SK-N-SH (cell line): Measurements from ENCODE around the gene FBXO17. TPM values are rescaled to one million over a fixed set of nuclear protein-coding genes. Genes with fewer than 3 reads are reported as not detected.

Source experiments
- CTCF ChIA-PET: fragments of 300-600, 350-600 bp; formaldehyde crosslinking; extraction: SDS; loops from one replicate; lab custom pipeline; 2021; lab: Yijun Ruan, JAX
- POLR2A ChIA-PET: fragments of 350-600 bp; sonication (Branson Sonifier 250); formaldehyde crosslinking; extraction: SDS; loops from one replicate; lab custom pipeline; 2020; ENCODE audit warnings: antibody characterized with exemption, inconsistent platforms; lab: Yijun Ruan, JAX
- DNase-seq: peaks from one replicate; pipeline ENCODE4 v3.0.0; 2012
- H2AFZ ChIP-seq: fragments of 200-600 bp; sonication (generic); 2 replicates; pipeline ENCODE4 v1.8.1; 2016; ENCODE audit warnings: antibody characterized with exemption, mild to moderate bottlenecking, low read depth
- H3F3A ChIP-seq: fragments of 200-600 bp; sonication (generic); replicated peaks from 2 replicates; pipeline ENCODE3; 2016; ENCODE audit warnings: antibody characterized with exemption, mild to moderate bottlenecking; ENCODE audit not compliant: insufficient read depth
- H3K27ac ChIP-seq, 2 experiments: fragments of 200-500 bp in 1 of 2; fragments of 200-600 bp in 1 of 2; sonication (Bioruptor generic) in 1 of 2; sonication (generic), shearing (Covaris generic) in 1 of 2; 2 replicates each; pipeline versions ENCODE4 v1.5.1 to v1.6.1; 2014 to 2016; ENCODE audit warnings: low read depth in 2 of 2, inconsistent platforms in 1 of 2, low read length in 1 of 2, mild to moderate bottlenecking in 1 of 2, mixed read lengths in 1 of 2
- H3K27me3 ChIP-seq: fragments of 200-600 bp; sonication (generic), shearing (Covaris generic); 2 replicates; pipeline ENCODE4 v1.6.1; 2016; ENCODE audit warnings: mixed run types; ENCODE audit not compliant: insufficient read depth
- H3K36me3 ChIP-seq, 2 experiments: fragments of 200-500 bp in 1 of 2; fragments of 200-600 bp in 1 of 2; sonication (Bioruptor generic) in 1 of 2; sonication (generic) in 1 of 2; replicated peaks in 1 of 2; 2 replicates each; pipeline versions ENCODE3 to v1.5.1; 2014 to 2016; ENCODE audit warnings: low read length in 1 of 2, mild to moderate bottlenecking in 1 of 2; ENCODE audit not compliant: insufficient read depth in 2 of 2, control insufficient read depth in 1 of 2
- H3K4me1 ChIP-seq, 2 experiments: fragments of 200-500 bp in 1 of 2; fragments of 200-600 bp in 1 of 2; sonication (Bioruptor generic) in 1 of 2; sonication (generic), shearing (Covaris generic) in 1 of 2; 2 replicates each; pipeline versions ENCODE4 v1.5.1 to v1.6.1; 2014 to 2016; ENCODE audit warnings: low read depth in 1 of 2, low read length in 1 of 2, mixed run types in 1 of 2; ENCODE audit not compliant: insufficient read depth in 2 of 2, control insufficient read depth in 1 of 2
- H3K4me2 ChIP-seq: fragments of 200-600 bp; sonication (generic), shearing (Covaris generic); 2 replicates; pipeline ENCODE4 v1.6.1; 2017; ENCODE audit warnings: mixed run types
- H3K4me3 ChIP-seq, 2 experiments: fragments of 200-500 bp in 1 of 2; fragments of 200-600 bp in 1 of 2; sonication (Bioruptor generic) in 1 of 2; sonication (generic), shearing (Covaris generic) in 1 of 2; 2 replicates each; pipeline versions ENCODE4 v1.5.1 to v1.8.1; 2014 to 2016; ENCODE audit warnings: low read depth in 2 of 2, inconsistent platforms in 1 of 2, low read length in 1 of 2, mild to moderate bottlenecking in 1 of 2, mixed read lengths in 1 of 2, moderate library complexity in 1 of 2
- H3K79me2 ChIP-seq: fragments of 200-600 bp; sonication (generic); 2 replicates; pipeline ENCODE4 v1.8.1; 2017; ENCODE audit warnings: mild to moderate bottlenecking; ENCODE audit not compliant: insufficient read depth
- H3K9ac ChIP-seq: fragments of 200-600 bp; sonication (generic); 2 replicates; pipeline ENCODE4 v1.6.1; 2017; ENCODE audit warnings: mixed run types
- H3K9me2 ChIP-seq: fragments of 200-600 bp; sonication (generic); 2 replicates; pipeline ENCODE4 v1.6.1; 2017; ENCODE audit warnings: mixed run types
- H3K9me3 ChIP-seq: fragments of 200-600 bp; sonication (generic); 2 replicates; pipeline ENCODE4 v1.6.1; 2017; ENCODE audit warnings: mixed run types, mild to moderate bottlenecking, moderate library complexity
- H4K20me1 ChIP-seq: fragments of 200-600 bp; sonication (generic); 2 replicates; pipeline ENCODE4 v1.6.1; 2017; ENCODE audit warnings: mild to moderate bottlenecking, mixed run types; ENCODE audit not compliant: insufficient read depth
- CHD2 ChIP-seq: fragments of 150-350 bp; IDR thresholded peaks from 2 replicates; pipeline ENCODE4 v1.6.1; 2018; ENCODE audit warnings: low read length; ENCODE audit not compliant: partially characterized antibody
- EP300 ChIP-seq, 2 experiments: IDR thresholded peaks; 2 replicates each; pipeline versions ENCODE4 v1.4.0 to v1.6.1; 2012; ENCODE audit warnings: borderline replicate concordance in 1 of 2, low read depth in 1 of 2, low read length in 1 of 2
- FOSL2 ChIP-seq: IDR thresholded peaks from 2 replicates; pipeline ENCODE4 v1.4.0; 2012; ENCODE audit warnings: low read depth, mild to moderate bottlenecking, moderate library complexity, borderline replicate concordance
- FOXM1 ChIP-seq: IDR thresholded peaks from 2 replicates; pipeline ENCODE4 v1.4.0; 2012; ENCODE audit warnings: low read depth, mild to moderate bottlenecking
- GABPA ChIP-seq: IDR thresholded peaks from 2 replicates; pipeline ENCODE4 v1.4.0; 2012; ENCODE audit warnings: low read depth, mild to moderate bottlenecking
- GATA2 ChIP-seq: sonication (generic); formaldehyde crosslinking; IDR thresholded peaks from 2 replicates; pipeline ENCODE4 v1.5.0; 2020; ENCODE audit warnings: mild to moderate bottlenecking, missing genetic modification reagents
- MXI1 ChIP-seq: IDR thresholded peaks from 2 replicates; pipeline ENCODE4 v1.6.1; 2012; ENCODE audit warnings: mild to moderate bottlenecking, low read depth, low read length, improper control_type of control experiment
- NFIC ChIP-seq: IDR thresholded peaks from 2 replicates; pipeline ENCODE4 v1.4.0; 2012; ENCODE audit warnings: borderline replicate concordance
- NRF1 ChIP-seq: IDR thresholded peaks from 2 replicates; pipeline ENCODE4 v1.6.1; 2012; ENCODE audit warnings: low read depth, mild to moderate bottlenecking, low read length
- POLR2AphosphoS5 ChIP-seq: IDR thresholded peaks from 2 replicates; pipeline ENCODE4 v1.6.1; 2012; ENCODE audit warnings: low read depth, low read length
- RAD21 ChIP-seq: IDR thresholded peaks from 2 replicates; pipeline ENCODE4 v1.6.1; 2012; ENCODE audit warnings: mild to moderate bottlenecking, low read length
- RCOR1 ChIP-seq: fragments of 150-350 bp; IDR thresholded peaks from 2 replicates; pipeline ENCODE4 v1.6.1; 2017; ENCODE audit warnings: antibody characterized with exemption, low read length
- RFX5 ChIP-seq: IDR thresholded peaks from 2 replicates; pipeline ENCODE4 v1.6.1; 2012; ENCODE audit warnings: mild to moderate bottlenecking, improper control_type of control experiment, low read length
- TAF1 ChIP-seq: IDR thresholded peaks from 2 replicates; pipeline ENCODE4 v1.6.1; 2012; ENCODE audit warnings: low read depth, mild to moderate bottlenecking, low read length, moderate library complexity, borderline replicate concordance
- TEAD4 ChIP-seq: IDR thresholded peaks from 2 replicates; pipeline ENCODE4 v1.4.0; 2012; ENCODE audit warnings: mild to moderate bottlenecking, borderline replicate concordance; ENCODE audit not compliant: insufficient read depth
- YY1 ChIP-seq: IDR thresholded peaks from 2 replicates; pipeline ENCODE4 v1.4.0; 2012; ENCODE audit warnings: low read depth, mild to moderate bottlenecking
- WGBS: methylation state at CpG from one replicate; pipeline ENCODE4 v1.1.6; 2017; ENCODE audit warnings: low lambda C conversion rate; 5-methylcytosine and 5-hydroxymethylcytosine counted together
- polyA plus RNA-seq, 3 experiments: library from polyadenylated mRNA; depleted of rRNA; stranded (reverse); fragments of >200 nt; gene quantifications; 2 replicates each; pipeline ENCODE4 v1.2.3, GENCODE V29; 2012
- TF ChIP-seq, protein P1 (sequence below): fragments of 200-600 bp; sonication (generic); IDR thresholded peaks from 2 replicates; pipeline ENCODE4 v1.6.1; 2017; ENCODE audit warnings: antibody characterized with exemption, mild to moderate bottlenecking, moderate library complexity
- TF ChIP-seq, protein P2 (sequence below): IDR thresholded peaks from 2 replicates; pipeline ENCODE4 v1.4.0; 2012; ENCODE audit warnings: low read depth, borderline replicate concordance
- TF ChIP-seq, protein P3 (sequence below): fragments of 150-350 bp; IDR thresholded peaks from 2 replicates; pipeline ENCODE4 v1.6.1; 2016; ENCODE audit warnings: mild to moderate bottlenecking, low read depth, low read length

The FBXO17 gene
- polyA plus RNA-seq, 1 of the 3 experiments (the other 2 are of a cell fraction), result 40.7 TPM

DNA sequence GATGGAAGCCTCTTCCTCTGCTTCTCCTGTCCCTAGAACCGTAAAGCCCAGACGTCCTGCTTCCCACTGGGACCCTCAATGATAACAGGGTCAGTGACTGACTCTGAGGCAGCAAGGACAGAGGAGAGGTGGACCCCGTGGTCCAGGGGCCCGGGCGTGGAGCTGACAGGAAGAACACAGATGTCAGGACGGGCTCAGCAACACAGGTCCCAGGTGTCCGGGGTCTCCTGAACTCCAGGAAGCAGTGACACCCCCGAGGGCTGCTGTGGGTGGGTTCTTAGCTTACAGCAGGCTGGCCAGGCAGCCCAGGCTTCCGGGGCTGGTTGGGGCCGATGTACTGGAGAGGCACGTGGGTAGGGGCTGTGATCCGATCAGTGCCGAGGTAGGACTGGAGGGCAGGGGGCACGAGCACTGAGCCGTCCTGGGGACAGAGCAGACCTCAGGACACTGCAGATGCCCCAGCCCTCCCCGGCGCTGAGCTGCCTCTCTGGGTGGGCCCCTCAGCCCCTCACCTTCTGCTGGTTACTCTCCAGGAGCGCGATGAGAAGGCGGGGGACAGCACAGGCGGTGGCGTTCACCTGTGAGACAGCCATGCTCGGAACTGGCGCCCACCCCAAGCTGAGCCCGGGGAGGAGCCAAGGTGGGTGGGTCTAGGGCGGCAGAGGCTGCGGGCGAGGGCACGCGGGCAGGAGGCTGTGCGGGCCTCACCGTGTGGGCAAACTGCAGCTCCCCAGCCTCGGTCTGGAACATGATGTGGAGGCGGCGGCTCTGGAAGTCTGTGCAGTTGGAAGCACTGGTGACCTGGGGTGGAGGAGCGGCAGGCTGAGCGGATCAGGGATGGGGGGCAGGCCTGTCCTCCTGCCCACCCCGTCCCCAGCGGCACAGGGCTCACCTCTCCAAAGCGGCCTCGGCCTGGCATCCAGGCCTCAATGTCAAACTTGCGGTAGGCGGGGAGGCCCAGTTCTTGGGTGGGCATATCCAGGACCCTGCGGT, 59.9 kb downstream of the FBXO17 start:
- no peak overlapping the region for H3K4me3 ChIP-seq
- POLR2A ChIA-PET, result no interaction called here

DNA sequence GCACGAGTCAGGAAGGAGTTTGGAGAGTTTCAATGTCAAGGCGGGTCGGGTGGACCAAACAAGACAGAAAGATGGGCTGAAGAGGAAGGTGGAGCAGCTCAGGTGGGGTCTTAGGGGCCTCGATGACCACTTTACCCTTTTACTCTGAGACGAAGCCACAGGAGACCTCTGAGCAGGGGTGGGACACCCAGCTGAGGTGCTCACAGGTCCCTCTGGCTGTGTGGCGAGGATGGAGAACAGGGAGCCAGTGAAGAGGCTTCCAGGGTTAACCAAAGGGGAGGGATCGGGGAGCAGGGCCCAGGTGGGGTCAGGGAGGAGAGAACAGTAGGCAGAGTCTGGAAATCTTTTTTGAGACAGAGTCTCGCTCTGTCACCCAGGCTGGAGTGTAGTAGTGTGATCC, 61.6 kb downstream of the FBXO17 start:
- H3K9me3 ChIP-seq, result no peaks in the 10 kb centered on the region
- no peaks in the 10 kb centered on the region for H3K9me2 ChIP-seq
- ChIA-PET POLR2A (interaction anchor here (0.6 kb wide), 1 partner anchor 82 kb away, joined by 4 read pairs; no protein-coding TSS in a partner anchor), CTCF (interaction anchor here (1.6 to 1.7 kb wide), 2 partner anchors 13 to 17 kb away, joined by 4 to 6 read pairs; partner anchors contain the start of genes MRPS12 and SARS2)
- DNase-seq, result peak; percentile 20
- no peak overlapping the region for H3K27ac ChIP-seq
- H3K4me2 ChIP-seq, result no peak overlapping the region
- 94% methylated on average over 8 of the region's 8 CpGs for WGBS
- H3K27me3 ChIP-seq, result no peaks in the 10 kb centered on the region
- peaks cover 0 to 10% of the 10 kb centered on the region in 2 experiments; a peak in 1 of 4 replicates for H3K4me1 ChIP-seq
- no peak overlapping the region for H3K9ac ChIP-seq
- H4K20me1 ChIP-seq, result no peaks in the 10 kb centered on the region
- H3K79me2 ChIP-seq, result no peaks in the 10 kb centered on the region
- H2AFZ ChIP-seq, result no peak overlapping the region
- H3F3A ChIP-seq, result no peaks in the 10 kb centered on the region
- no peak overlapping the region for H3K4me3 ChIP-seq
- H3K36me3 ChIP-seq, result no peaks in the 10 kb centered on the region
- TF ChIP-seq FOXM1 (no peak), GABPA (no peak), POLR2AphosphoS5 (no peak), RAD21 (no peak), NRF1 (no peak), RFX5 (no peak), YY1 (no peak), GATA2 (CRISPR knock-in tag) (no peak), MXI1 (no peak), RCOR1 (no peak)
- TF ChIP-seq, protein P1, sequence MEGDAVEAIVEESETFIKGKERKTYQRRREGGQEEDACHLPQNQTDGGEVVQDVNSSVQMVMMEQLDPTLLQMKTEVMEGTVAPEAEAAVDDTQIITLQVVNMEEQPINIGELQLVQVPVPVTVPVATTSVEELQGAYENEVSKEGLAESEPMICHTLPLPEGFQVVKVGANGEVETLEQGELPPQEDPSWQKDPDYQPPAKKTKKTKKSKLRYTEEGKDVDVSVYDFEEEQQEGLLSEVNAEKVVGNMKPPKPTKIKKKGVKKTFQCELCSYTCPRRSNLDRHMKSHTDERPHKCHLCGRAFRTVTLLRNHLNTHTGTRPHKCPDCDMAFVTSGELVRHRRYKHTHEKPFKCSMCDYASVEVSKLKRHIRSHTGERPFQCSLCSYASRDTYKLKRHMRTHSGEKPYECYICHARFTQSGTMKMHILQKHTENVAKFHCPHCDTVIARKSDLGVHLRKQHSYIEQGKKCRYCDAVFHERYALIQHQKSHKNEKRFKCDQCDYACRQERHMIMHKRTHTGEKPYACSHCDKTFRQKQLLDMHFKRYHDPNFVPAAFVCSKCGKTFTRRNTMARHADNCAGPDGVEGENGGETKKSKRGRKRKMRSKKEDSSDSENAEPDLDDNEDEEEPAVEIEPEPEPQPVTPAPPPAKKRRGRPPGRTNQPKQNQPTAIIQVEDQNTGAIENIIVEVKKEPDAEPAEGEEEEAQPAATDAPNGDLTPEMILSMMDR, result no peak
- TF ChIP-seq, protein P2, sequence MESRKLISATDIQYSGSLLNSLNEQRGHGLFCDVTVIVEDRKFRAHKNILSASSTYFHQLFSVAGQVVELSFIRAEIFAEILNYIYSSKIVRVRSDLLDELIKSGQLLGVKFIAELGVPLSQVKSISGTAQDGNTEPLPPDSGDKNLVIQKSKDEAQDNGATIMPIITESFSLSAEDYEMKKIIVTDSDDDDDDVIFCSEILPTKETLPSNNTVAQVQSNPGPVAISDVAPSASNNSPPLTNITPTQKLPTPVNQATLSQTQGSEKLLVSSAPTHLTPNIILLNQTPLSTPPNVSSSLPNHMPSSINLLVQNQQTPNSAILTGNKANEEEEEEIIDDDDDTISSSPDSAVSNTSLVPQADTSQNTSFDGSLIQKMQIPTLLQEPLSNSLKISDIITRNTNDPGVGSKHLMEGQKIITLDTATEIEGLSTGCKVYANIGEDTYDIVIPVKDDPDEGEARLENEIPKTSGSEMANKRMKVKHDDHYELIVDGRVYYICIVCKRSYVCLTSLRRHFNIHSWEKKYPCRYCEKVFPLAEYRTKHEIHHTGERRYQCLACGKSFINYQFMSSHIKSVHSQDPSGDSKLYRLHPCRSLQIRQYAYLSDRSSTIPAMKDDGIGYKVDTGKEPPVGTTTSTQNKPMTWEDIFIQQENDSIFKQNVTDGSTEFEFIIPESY, result no peak

More for the DNA sequence above, 59.9 kb downstream of the FBXO17 start:
- Histone ChIP-seq H3K27me3 (no peaks in the 10 kb centered on the region), H2AFZ (no peak overlapping the region), H3K36me3 (no peaks in the 10 kb centered on the region), H3K9ac (no peak overlapping the region), H3F3A (no peaks in the 10 kb centered on the region), H3K9me2 (no peaks in the 10 kb centered on the region), H3K79me2 (no peaks in the 10 kb centered on the region), H3K4me2 (no peak overlapping the region), H3K4me1 (peaks cover 0 to 10% of the 10 kb centered on the region in 2 experiments; a peak in 1 of 4 replicates), H3K9me3 (no peaks in the 10 kb centered on the region), H3K27ac (no peak overlapping the region), H4K20me1 (no peaks in the 10 kb centered on the region)
- DNase-seq, result peak; percentile 21
- 88% methylated on average over 36 of the region's 44 CpGs for WGBS
- CTCF ChIA-PET, result interaction anchor here (1.1 to 1.6 kb wide), 4 partner anchors 11 to 28 kb away, joined by 3 to 4 read pairs (median 4); partner anchors contain the start of gene NFKBIB
- TF ChIP-seq RAD21 (no peak), TEAD4 (no peak), FOSL2 (no peak), TAF1 (no peak), CHD2 (no peak), NFIC (no peak), EP300 (IDR thresholded peaks at IDR 0.05; ENCODE audit: borderline replicate concordance in 1 of 2, low read depth in 1 of 2, low read length in 1 of 2) (no peak), POLR2AphosphoS5 (no peak)
- TF ChIP-seq, protein P1, result no peak
- TF ChIP-seq, protein P3, sequence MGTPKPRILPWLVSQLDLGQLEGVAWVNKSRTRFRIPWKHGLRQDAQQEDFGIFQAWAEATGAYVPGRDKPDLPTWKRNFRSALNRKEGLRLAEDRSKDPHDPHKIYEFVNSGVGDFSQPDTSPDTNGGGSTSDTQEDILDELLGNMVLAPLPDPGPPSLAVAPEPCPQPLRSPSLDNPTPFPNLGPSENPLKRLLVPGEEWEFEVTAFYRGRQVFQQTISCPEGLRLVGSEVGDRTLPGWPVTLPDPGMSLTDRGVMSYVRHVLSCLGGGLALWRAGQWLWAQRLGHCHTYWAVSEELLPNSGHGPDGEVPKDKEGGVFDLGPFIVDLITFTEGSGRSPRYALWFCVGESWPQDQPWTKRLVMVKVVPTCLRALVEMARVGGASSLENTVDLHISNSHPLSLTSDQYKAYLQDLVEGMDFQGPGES, result no peak
